ENCODE measurements around the gene INCA1. TPM values are rescaled to one million over a fixed set of nuclear protein-coding genes. Genes with fewer than 3 reads are reported as not detected.

INCA1 gene
- polyA plus RNA-seq, 1 of the 3 experiments (the other 2 are of a cell fraction) = 1.2 TPM

- TF ChIP-seq, protein P1, sequence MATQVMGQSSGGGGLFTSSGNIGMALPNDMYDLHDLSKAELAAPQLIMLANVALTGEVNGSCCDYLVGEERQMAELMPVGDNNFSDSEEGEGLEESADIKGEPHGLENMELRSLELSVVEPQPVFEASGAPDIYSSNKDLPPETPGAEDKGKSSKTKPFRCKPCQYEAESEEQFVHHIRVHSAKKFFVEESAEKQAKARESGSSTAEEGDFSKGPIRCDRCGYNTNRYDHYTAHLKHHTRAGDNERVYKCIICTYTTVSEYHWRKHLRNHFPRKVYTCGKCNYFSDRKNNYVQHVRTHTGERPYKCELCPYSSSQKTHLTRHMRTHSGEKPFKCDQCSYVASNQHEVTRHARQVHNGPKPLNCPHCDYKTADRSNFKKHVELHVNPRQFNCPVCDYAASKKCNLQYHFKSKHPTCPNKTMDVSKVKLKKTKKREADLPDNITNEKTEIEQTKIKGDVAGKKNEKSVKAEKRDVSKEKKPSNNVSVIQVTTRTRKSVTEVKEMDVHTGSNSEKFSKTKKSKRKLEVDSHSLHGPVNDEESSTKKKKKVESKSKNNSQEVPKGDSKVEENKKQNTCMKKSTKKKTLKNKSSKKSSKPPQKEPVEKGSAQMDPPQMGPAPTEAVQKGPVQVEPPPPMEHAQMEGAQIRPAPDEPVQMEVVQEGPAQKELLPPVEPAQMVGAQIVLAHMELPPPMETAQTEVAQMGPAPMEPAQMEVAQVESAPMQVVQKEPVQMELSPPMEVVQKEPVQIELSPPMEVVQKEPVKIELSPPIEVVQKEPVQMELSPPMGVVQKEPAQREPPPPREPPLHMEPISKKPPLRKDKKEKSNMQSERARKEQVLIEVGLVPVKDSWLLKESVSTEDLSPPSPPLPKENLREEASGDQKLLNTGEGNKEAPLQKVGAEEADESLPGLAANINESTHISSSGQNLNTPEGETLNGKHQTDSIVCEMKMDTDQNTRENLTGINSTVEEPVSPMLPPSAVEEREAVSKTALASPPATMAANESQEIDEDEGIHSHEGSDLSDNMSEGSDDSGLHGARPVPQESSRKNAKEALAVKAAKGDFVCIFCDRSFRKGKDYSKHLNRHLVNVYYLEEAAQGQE (IDR thresholded peaks at IDR 0.05; ENCODE audit: low read depth, low read length) = peak; percentile 25; the same call in 1 of the 2 replicates
- TF ChIP-seq SMC3 (IDR thresholded peaks at IDR 0.05; ENCODE audit: low read depth, low read length) = no peak
- TF ChIP-seq FOXJ3 (CRISPR knock-in tag; IDR thresholded peaks at IDR 0.05) = no peak
- TF ChIP-seq GATA2 (CRISPR knock-in tag; IDR thresholded peaks at IDR 0.05) = no peak
- TF ChIP-seq, protein P2, sequence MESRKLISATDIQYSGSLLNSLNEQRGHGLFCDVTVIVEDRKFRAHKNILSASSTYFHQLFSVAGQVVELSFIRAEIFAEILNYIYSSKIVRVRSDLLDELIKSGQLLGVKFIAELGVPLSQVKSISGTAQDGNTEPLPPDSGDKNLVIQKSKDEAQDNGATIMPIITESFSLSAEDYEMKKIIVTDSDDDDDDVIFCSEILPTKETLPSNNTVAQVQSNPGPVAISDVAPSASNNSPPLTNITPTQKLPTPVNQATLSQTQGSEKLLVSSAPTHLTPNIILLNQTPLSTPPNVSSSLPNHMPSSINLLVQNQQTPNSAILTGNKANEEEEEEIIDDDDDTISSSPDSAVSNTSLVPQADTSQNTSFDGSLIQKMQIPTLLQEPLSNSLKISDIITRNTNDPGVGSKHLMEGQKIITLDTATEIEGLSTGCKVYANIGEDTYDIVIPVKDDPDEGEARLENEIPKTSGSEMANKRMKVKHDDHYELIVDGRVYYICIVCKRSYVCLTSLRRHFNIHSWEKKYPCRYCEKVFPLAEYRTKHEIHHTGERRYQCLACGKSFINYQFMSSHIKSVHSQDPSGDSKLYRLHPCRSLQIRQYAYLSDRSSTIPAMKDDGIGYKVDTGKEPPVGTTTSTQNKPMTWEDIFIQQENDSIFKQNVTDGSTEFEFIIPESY (IDR thresholded peaks at IDR 0.05; ENCODE audit: borderline replicate concordance, low read depth) = 0 out of 2 replicates have a peak, but pooled peaks have one; percentile 35
- TF ChIP-seq SIN3A (IDR thresholded peaks at IDR 0.05; ENCODE audit: borderline replicate concordance, low read depth, low read length) = peak; percentile 60; the same call in 1 of the 2 replicates
Measured at GRCh38 chr17:4945176-4945943, 52.0 kb downstream of the INCA1 start (continued).

GRCh38 chr17:4944554-4945175 is 52.7 kb downstream of the INCA1 start:
- H3K4me1 ChIP-seq (ENCODE audit: control insufficient read depth in 1 of 2, insufficient read depth in 2 of 2, low read depth in 1 of 2, low read length in 1 of 2) = peaks cover 16 to 33% of the 10 kb centered on the region in 2 experiments
- H3K9ac ChIP-seq = peak overlapping the region; percentile 41; the same call in 1 of the 2 replicates
- peaks cover 73% of the 10 kb centered on the region for H3F3A ChIP-seq (replicated peaks; ENCODE audit: insufficient read depth)
- ChIA-PET CTCF (interaction anchor here (0.9 kb wide), 1 partner anchor 154 kb away, joined by 3 read pairs; no protein-coding TSS in a partner anchor), POLR2A (interaction anchor here (0.6 to 4.3 kb wide), 2 partner anchors 18 to 23 kb away, joined by 3 to 32 read pairs; partner anchors contain the start of gene SPAG7)
- H3K36me3 ChIP-seq (replicated peaks in 1 of 2; ENCODE audit: control insufficient read depth in 1 of 2, insufficient read depth in 2 of 2, low read length in 1 of 2) = peaks cover 37 to 40% of the 10 kb centered on the region in 2 experiments
- TF ChIP-seq MXI1 (IDR thresholded peaks at IDR 0.05; ENCODE audit: low read depth, low read length) (no peak), JUND (IDR thresholded peaks at IDR 0.05) (peak; percentile 3; the same call in 1 of the 2 replicates)
- no peaks in the 10 kb centered on the region for H3K9me3 ChIP-seq
- DNase-seq = no peak
- WGBS (ENCODE audit: low lambda C conversion rate) = 61% methylated on average over 6 of the region's 8 CpGs
- H3K9me2 ChIP-seq = no peaks in the 10 kb centered on the region
- peaks cover 45% of the 10 kb centered on the region for H4K20me1 ChIP-seq (ENCODE audit: insufficient read depth)
- H3K4me3 ChIP-seq (ENCODE audit: low read depth in 2 of 2, low read length in 1 of 2) = no peak overlapping the region; a peak in 1 of 4 replicates
- H3K27ac ChIP-seq (ENCODE audit: low read depth in 2 of 2, low read length in 1 of 2) = peak overlapping the region; percentile 63 to 97
- peaks cover 79% of the 10 kb centered on the region for H3K79me2 ChIP-seq (ENCODE audit: insufficient read depth)
- H3K4me2 ChIP-seq = peak overlapping the region; percentile 98
- H2AFZ ChIP-seq (ENCODE audit: low read depth) = no peak overlapping the region
- no peaks in the 10 kb centered on the region for H3K27me3 ChIP-seq (ENCODE audit: insufficient read depth)
